OCI-LY1 (cell line): Measurements from ENCODE around the gene TM4SF5.

Source experiments
- H2AFZ ChIP-seq: fragments of 200-600 bp; sonication (generic), shearing (Covaris generic); 2 replicates; pipeline ENCODE4 v1.6.0; 2014; ENCODE audit warnings: antibody characterized with exemption, mild to moderate bottlenecking, low read length
- H3F3A ChIP-seq: fragments of 200-600 bp; sonication (generic), shearing (Covaris generic); 2 replicates; pipeline ENCODE4 v1.6.0; 2014; ENCODE audit warnings: mild to moderate bottlenecking, antibody characterized with exemption, low read length, moderate library complexity; ENCODE audit not compliant: insufficient read depth
- H3K27ac ChIP-seq: fragments of 200-600 bp; sonication (generic); 2 replicates; pipeline ENCODE4 v1.5.1; 2014; ENCODE audit warnings: low read length, mixed run types, mild to moderate bottlenecking, low read depth; ENCODE audit not compliant: poor library complexity, severe bottlenecking
- H3K27me3 ChIP-seq: fragments of 200-600 bp; sonication (generic); 2 replicates; pipeline ENCODE4 v1.6.0; 2014; ENCODE audit warnings: antibody characterized with exemption, mild to moderate bottlenecking, low read length, moderate library complexity; ENCODE audit not compliant: insufficient read depth
- H3K36me3 ChIP-seq: fragments of 200-600 bp; sonication (generic); 2 replicates; pipeline ENCODE4 v1.6.1; 2014; ENCODE audit warnings: mild to moderate bottlenecking, antibody characterized with exemption, low read length, moderate library complexity, mixed read lengths; ENCODE audit not compliant: insufficient read depth
- H3K4me1 ChIP-seq: fragments of 200-600 bp; sonication (generic); 2 replicates; pipeline ENCODE4 v1.5.1; 2014; ENCODE audit warnings: mild to moderate bottlenecking, low read length, moderate library complexity; ENCODE audit not compliant: insufficient read depth, severe bottlenecking
- H3K4me2 ChIP-seq: fragments of 200-600 bp; sonication (generic), shearing (Covaris generic); 2 replicates; pipeline ENCODE4 v1.6.1; 2014; ENCODE audit warnings: low read length
- H3K4me3 ChIP-seq: fragments of 200-600 bp; sonication (generic); 2 replicates; pipeline ENCODE4 v1.5.1; 2014; ENCODE audit warnings: low read length, low read depth, mild to moderate bottlenecking, mixed read lengths; ENCODE audit not compliant: poor library complexity, severe bottlenecking
- H3K79me2 ChIP-seq: fragments of 200-600 bp; shearing (Covaris generic); 2 replicates; pipeline ENCODE4 v1.6.1; 2016; ENCODE audit warnings: mixed run types, low read length, mixed read lengths; ENCODE audit not compliant: insufficient read depth
- H3K9ac ChIP-seq: fragments of 200-600 bp; sonication (generic), shearing (Covaris generic); 2 replicates; pipeline ENCODE4 v1.6.1; 2014; ENCODE audit warnings: mild to moderate bottlenecking, low read length, mixed read lengths
- H3K9me2 ChIP-seq: fragments of 200-600 bp; sonication (generic), shearing (Covaris generic); 2 replicates; pipeline ENCODE4 v1.6.1; 2014; ENCODE audit warnings: low read depth, mild to moderate bottlenecking, low read length, mixed read lengths
- H3K9me3 ChIP-seq: fragments of 200-600 bp; shearing (Covaris generic); 2 replicates; pipeline ENCODE4 v1.6.1; 2014; ENCODE audit warnings: low read length, mixed read lengths
- H4K20me1 ChIP-seq: fragments of 200-600 bp; sonication (generic), shearing (Covaris generic); 2 replicates; pipeline ENCODE4 v1.6.0; 2016; ENCODE audit warnings: mild to moderate bottlenecking, low read length; ENCODE audit not compliant: insufficient read depth
- CTCF ChIP-seq: fragments of 200-600 bp; sonication (generic), shearing (Covaris generic); IDR thresholded peaks from 2 replicates; pipeline ENCODE4 v1.5.1; 2017; ENCODE audit warnings: mild to moderate bottlenecking, antibody characterized with exemption, low read length, moderate library complexity, mixed read lengths
- EZH2 ChIP-seq: fragments of 200-600 bp; sonication (generic), shearing (Covaris generic); IDR thresholded peaks from 2 replicates; pipeline ENCODE4 v1.8.0; 2017; ENCODE audit warnings: borderline replicate concordance, mixed run types, mild to moderate bottlenecking, antibody characterized with exemption, low read length, moderate library complexity, mixed read lengths

The TM4SF5 gene

GRCh38 chr17:4741544-4741943 lies 30.1 kb upstream of the TM4SF5 start:
- Histone ChIP-seq H3K27ac (no peak overlapping the region), H3K4me3 (no peak overlapping the region), H3K27me3 (peaks cover 9% of the 10 kb centered on the region), H3K79me2 (no peaks in the 10 kb centered on the region), H3K9ac (no peak overlapping the region), H3K9me3 (no peaks in the 10 kb centered on the region), H4K20me1 (no peaks in the 10 kb centered on the region), H3K36me3 (no peaks in the 10 kb centered on the region), H3K4me1 (peaks cover 14% of the 10 kb centered on the region), H3K4me2 (no peak overlapping the region), H3F3A (no peaks in the 10 kb centered on the region), H2AFZ (no peak overlapping the region), H3K9me2 (no peaks in the 10 kb centered on the region)
- no peak for TF ChIP-seq CTCF
- TF ChIP-seq EZH2, result no peak

- no peaks in the 10 kb centered on the region for H3K9me2 ChIP-seq
- H4K20me1 ChIP-seq, result no peaks in the 10 kb centered on the region
- no peaks in the 10 kb centered on the region for H3K9me3 ChIP-seq
- H3K4me3 ChIP-seq, result no peak overlapping the region
- H3K36me3 ChIP-seq, result no peaks in the 10 kb centered on the region
- H3F3A ChIP-seq, result no peaks in the 10 kb centered on the region
- no peak overlapping the region for H3K9ac ChIP-seq
- H3K4me2 ChIP-seq, result no peak overlapping the region
- no peak overlapping the region for H2AFZ ChIP-seq
- H3K27ac ChIP-seq, result no peak overlapping the region
- H3K4me1 ChIP-seq, result peaks cover 14% of the 10 kb centered on the region
- H3K27me3 ChIP-seq, result peaks cover 9% of the 10 kb centered on the region
- TF ChIP-seq CTCF (no peak), EZH2 (no peak)
- H3K79me2 ChIP-seq, result no peaks in the 10 kb centered on the region
These were observed 29.6 kb upstream of the TM4SF5 start for GRCh38 chr17:4742133-4742532.

- Histone ChIP-seq H3K79me2 (no peaks in the 10 kb centered on the region), H4K20me1 (no peaks in the 10 kb centered on the region), H3K9me3 (no peaks in the 10 kb centered on the region), H3K27me3 (peaks cover 9% of the 10 kb centered on the region), H3K4me3 (no peak overlapping the region), H3K4me2 (no peak overlapping the region), H3K27ac (no peak overlapping the region), H3K4me1 (peaks cover 15% of the 10 kb centered on the region), H3K36me3 (no peaks in the 10 kb centered on the region), H3F3A (no peaks in the 10 kb centered on the region), H2AFZ (no peak overlapping the region), H3K9ac (no peak overlapping the region), H3K9me2 (no peaks in the 10 kb centered on the region)
- no peak for TF ChIP-seq EZH2
- no peak for TF ChIP-seq CTCF
These were observed 29.1 kb upstream of the TM4SF5 start for GRCh38 chr17:4742629-4743028.
